ENCODE data around the gene C10orf53.

The C10orf53 gene

GRCh38 chr10:49746626-49747302, 67.3 kb downstream of the C10orf53 start:
- Histone ChIP-seq H3K9me3 (ENCODE audit: insufficient read depth, low read depth, low read length) (no peaks in the 10 kb centered on the region), H3K27me3 (ENCODE audit: insufficient read depth, low read length, poor library complexity, severe bottlenecking) (no peaks in the 10 kb centered on the region), H3F3A (ENCODE audit: low read depth) (no peaks in the 10 kb centered on the region), H3K9me2 (replicated peaks; ENCODE audit: low read depth, low read length) (no peaks in the 10 kb centered on the region), H4K20me1 (ENCODE audit: insufficient read depth, low read length, poor library complexity, severe bottlenecking) (no peaks in the 10 kb centered on the region), H3K4me3 (ENCODE audit: low read length, poor library complexity, severe bottlenecking) (no peak overlapping the region), H3K79me2 (ENCODE audit: insufficient read depth, low read length) (no peaks in the 10 kb centered on the region), H3K4me1 (ENCODE audit: insufficient read depth, low read length, poor library complexity, severe bottlenecking) (no peaks in the 10 kb centered on the region), H3K4me2 (ENCODE audit: low read depth, low read length, poor library complexity, severe bottlenecking) (no peak overlapping the region), H3K9ac (ENCODE audit: low read depth, low read length, poor library complexity, severe bottlenecking) (no peak overlapping the region), H3K36me3 (ENCODE audit: insufficient read depth, low read length) (no peaks in the 10 kb centered on the region), H2AFZ (ENCODE audit: low read length) (no peak overlapping the region)
- TF ChIP-seq CTCF (conservative IDR thresholded peaks at IDR 0.05; ENCODE audit: low read length) = no peak
- TF ChIP-seq EZH2phosphoT487 (IDR thresholded peaks at IDR 0.05; ENCODE audit: borderline replicate concordance) = no peak
